Natural killer cell (primary cell): ENCODE results near the gene CUEDC1. TPM values are rescaled to one million over a fixed set of nuclear protein-coding genes. Genes with fewer than 3 reads are reported as not detected.

Experiments
- ATAC-seq, 3 donors: fragments of 150-1000 bp in 2 of 3; fragments of 200-7000 bp in 1 of 3; cut with Tn5 transposase; 1 replicate in 1 of 3; 2 replicates in 2 of 3; pipeline ENCODE4 v1.10.0; 2021; ENCODE audit warnings: mild to moderate bottlenecking in 2 of 3, moderate library complexity in 2 of 3
- DNase-seq, 2 donors: peaks; one replicate each; pipeline versions ENCODE4 v3.0.0 to v3.0.0-alpha.2; 2013 to 2021; ENCODE audit warnings: mixed read lengths in 1 of 2
- H3K27ac ChIP-seq: one replicate; pipeline ENCODE4 v1.5.1; 2013; ENCODE audit warnings: mild to moderate bottlenecking, low read length
- H3K27me3 ChIP-seq: one replicate; pipeline ENCODE4 v1.6.1; 2013; ENCODE audit warnings: low read length; ENCODE audit not compliant: control insufficient read depth, insufficient read depth
- H3K36me3 ChIP-seq: one replicate; pipeline ENCODE4 v1.6.1; 2013; ENCODE audit warnings: low read length; ENCODE audit not compliant: control insufficient read depth, insufficient read depth
- H3K4me1 ChIP-seq: one replicate; pipeline ENCODE4 v1.6.1; 2013; ENCODE audit warnings: low read length; ENCODE audit not compliant: control insufficient read depth, insufficient read depth
- H3K4me3 ChIP-seq: one replicate; pipeline ENCODE4 v1.5.1; 2013; ENCODE audit warnings: low read length
- H3K9me3 ChIP-seq: one replicate; pipeline ENCODE4 v1.6.1; 2013; ENCODE audit warnings: low read length; ENCODE audit not compliant: control insufficient read depth, insufficient read depth
- H3K27ac Mint-ChIP-seq, 2 donors: one replicate each; pipeline ENCODE4 v1.8.0; 2022; ENCODE audit warnings: mild to moderate bottlenecking in 2 of 2, mixed read lengths in 2 of 2, moderate library complexity in 1 of 2
- H3K27me3 Mint-ChIP-seq, 2 donors: one replicate each; pipeline ENCODE4 v1.8.0; 2022; ENCODE audit warnings: low read depth in 2 of 2, mixed read lengths in 2 of 2
- H3K36me3 Mint-ChIP-seq: one replicate; pipeline ENCODE4 v1.8.0; 2022; ENCODE audit warnings: mixed read lengths
- H3K4me1 Mint-ChIP-seq, 2 donors: one replicate each; pipeline ENCODE4 v1.8.0; 2022; ENCODE audit warnings: mixed read lengths in 2 of 2
- H3K4me3 Mint-ChIP-seq: one replicate; pipeline ENCODE4 v1.8.0; 2022; ENCODE audit warnings: mild to moderate bottlenecking, moderate library complexity, mixed read lengths
- H3K9me3 Mint-ChIP-seq, 2 donors: one replicate each; pipeline ENCODE4 v1.8.0; 2022; ENCODE audit warnings: mixed read lengths in 2 of 2
- WGBS: methylation state at CpG from one replicate; pipeline ENCODE4 v1.1.7; 2013; ENCODE audit warnings: missing lambda C conversion rate; ENCODE audit not compliant: insufficient coverage; 5-methylcytosine and 5-hydroxymethylcytosine counted together
- intact Hi-C: fragments of 100-400 bp; cut with micrococcal nuclease; formaldehyde crosslinking; loops from one replicate; pipeline ENCODE4 v1.14.2; 2022
- total RNA-seq, 4 donors: library from RNA; stranded (reverse); fragments of 120-200 nt in 1 of 4; gene quantifications; one replicate each; pipeline versions ENCODE4 v1.2.3 to v1.2.4, GENCODE V29; 2013 to 2022
- TF ChIP-seq, protein P1 (sequence below): fragments of 200-600 bp; IDR thresholded peaks from one replicate; pipeline ENCODE4 v1.8.0; 2022; ENCODE audit warnings: antibody characterized with exemption

CUEDC1 gene
- total RNA-seq, 3 donors from 2014 or later (not counting 1 experiment from before 2014, with no cell fraction given) = 1.5 to 3.7 (median 2.6) TPM

DNA sequence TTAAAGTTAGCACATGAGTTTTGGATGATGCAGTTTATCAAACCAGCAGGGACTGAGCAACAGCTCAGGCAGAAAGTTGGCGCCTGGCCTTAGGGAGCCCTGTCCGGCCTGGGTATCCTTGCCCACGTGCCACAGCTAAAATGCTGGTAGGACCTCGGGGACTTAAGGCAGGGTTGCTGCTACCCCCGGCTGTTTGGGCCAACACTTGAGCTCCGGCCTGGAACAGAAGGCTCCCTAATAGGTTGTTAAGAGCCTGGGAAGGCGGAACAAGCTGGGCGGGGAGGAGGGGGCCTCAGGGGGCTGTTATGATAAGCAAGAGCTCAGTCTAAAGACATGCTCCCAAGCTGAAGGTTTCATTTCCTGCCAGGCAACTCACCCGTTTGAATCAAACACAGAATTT lies 39.7 kb downstream of the CUEDC1 start:
- no peaks in the 10 kb centered on the region for H3K9me3 ChIP-seq
- TF ChIP-seq, protein P1, sequence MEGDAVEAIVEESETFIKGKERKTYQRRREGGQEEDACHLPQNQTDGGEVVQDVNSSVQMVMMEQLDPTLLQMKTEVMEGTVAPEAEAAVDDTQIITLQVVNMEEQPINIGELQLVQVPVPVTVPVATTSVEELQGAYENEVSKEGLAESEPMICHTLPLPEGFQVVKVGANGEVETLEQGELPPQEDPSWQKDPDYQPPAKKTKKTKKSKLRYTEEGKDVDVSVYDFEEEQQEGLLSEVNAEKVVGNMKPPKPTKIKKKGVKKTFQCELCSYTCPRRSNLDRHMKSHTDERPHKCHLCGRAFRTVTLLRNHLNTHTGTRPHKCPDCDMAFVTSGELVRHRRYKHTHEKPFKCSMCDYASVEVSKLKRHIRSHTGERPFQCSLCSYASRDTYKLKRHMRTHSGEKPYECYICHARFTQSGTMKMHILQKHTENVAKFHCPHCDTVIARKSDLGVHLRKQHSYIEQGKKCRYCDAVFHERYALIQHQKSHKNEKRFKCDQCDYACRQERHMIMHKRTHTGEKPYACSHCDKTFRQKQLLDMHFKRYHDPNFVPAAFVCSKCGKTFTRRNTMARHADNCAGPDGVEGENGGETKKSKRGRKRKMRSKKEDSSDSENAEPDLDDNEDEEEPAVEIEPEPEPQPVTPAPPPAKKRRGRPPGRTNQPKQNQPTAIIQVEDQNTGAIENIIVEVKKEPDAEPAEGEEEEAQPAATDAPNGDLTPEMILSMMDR = no peak
- Mint-ChIP-seq H3K27ac (no peak overlapping the region), H3K9me3 (no peaks in the 10 kb centered on the region), H3K27me3 (peaks cover 4 to 11% of the 10 kb centered on the region in 2 donors), H3K4me3 (no peak overlapping the region), H3K36me3 (no peaks in the 10 kb centered on the region), H3K4me1 (no peaks in the 10 kb centered on the region)
- 84% methylated on average over 9 of the region's 9 CpGs for WGBS
- ATAC-seq = no peak
- H3K27ac ChIP-seq = no peak overlapping the region
- no peaks in the 10 kb centered on the region for H3K4me1 ChIP-seq
- H3K36me3 ChIP-seq = no peaks in the 10 kb centered on the region
- no peak overlapping the region for H3K4me3 ChIP-seq
- no peak for DNase-seq
- intact Hi-C loops = no loop called here
- no peaks in the 10 kb centered on the region for H3K27me3 ChIP-seq

DNA sequence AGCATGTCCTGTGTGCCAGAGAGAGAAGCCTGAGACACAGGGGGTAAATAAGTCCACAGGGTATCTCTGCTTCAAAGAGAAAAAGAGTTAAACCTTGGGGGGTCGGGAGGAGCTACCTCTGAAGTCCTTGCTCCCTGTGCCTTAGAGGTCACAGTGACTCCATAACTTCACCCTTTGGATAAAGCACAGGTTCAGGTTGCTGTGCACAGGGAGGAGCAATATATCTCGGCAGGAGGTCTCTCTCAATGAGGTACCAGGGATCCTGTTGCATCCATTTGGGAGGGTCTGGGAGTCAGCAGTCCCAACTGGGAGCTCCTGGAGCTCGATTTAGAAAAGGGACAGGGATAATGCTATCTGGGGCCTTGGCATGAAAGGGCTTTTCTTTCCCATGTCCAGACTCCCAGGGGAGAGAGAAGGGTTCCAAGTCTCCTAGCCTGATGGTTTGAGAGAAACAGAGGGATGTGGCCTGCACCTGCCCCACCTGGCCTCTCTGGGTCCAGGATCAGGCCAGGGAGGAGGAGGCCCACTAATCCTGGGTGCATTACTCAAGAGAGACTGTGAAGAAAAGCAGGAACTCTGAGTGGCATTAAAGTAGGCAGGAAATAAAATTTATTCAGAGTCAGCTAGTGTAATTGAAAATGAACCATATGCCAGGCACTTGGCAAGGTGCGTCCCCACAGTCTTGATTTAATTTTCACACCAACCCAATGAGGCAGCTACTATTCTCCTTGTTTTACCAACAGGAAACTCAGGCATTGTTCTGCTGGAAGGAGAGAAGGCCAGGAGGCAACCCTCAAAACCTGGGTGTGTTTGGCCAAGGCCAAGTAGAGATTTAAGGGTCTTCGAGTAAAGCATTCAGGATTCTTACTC lies 40.7 kb downstream of the CUEDC1 start:
- TF ChIP-seq, protein P1 = no peak
- no peak overlapping the region for H3K4me3 Mint-ChIP-seq
- peaks cover 5 to 11% of the 10 kb centered on the region in 2 donors for H3K27me3 Mint-ChIP-seq
- H3K36me3 Mint-ChIP-seq = no peaks in the 10 kb centered on the region
- DNase-seq (no peak), ATAC-seq (no peak)
- 85% methylated on average over 5 of the region's 5 CpGs for WGBS
- intact Hi-C loops = no loop called here
- no peaks in the 10 kb centered on the region for H3K9me3 Mint-ChIP-seq
- H3K27ac Mint-ChIP-seq = no peak overlapping the region
- H3K36me3 ChIP-seq = no peaks in the 10 kb centered on the region
- H3K4me1 ChIP-seq = peaks cover 2% of the 10 kb centered on the region
- H3K9me3 ChIP-seq = no peaks in the 10 kb centered on the region
- no peaks in the 10 kb centered on the region for H3K27me3 ChIP-seq
- no peaks in the 10 kb centered on the region for H3K4me1 Mint-ChIP-seq
- no peak overlapping the region for H3K27ac ChIP-seq
- no peak overlapping the region for H3K4me3 ChIP-seq

DNA sequence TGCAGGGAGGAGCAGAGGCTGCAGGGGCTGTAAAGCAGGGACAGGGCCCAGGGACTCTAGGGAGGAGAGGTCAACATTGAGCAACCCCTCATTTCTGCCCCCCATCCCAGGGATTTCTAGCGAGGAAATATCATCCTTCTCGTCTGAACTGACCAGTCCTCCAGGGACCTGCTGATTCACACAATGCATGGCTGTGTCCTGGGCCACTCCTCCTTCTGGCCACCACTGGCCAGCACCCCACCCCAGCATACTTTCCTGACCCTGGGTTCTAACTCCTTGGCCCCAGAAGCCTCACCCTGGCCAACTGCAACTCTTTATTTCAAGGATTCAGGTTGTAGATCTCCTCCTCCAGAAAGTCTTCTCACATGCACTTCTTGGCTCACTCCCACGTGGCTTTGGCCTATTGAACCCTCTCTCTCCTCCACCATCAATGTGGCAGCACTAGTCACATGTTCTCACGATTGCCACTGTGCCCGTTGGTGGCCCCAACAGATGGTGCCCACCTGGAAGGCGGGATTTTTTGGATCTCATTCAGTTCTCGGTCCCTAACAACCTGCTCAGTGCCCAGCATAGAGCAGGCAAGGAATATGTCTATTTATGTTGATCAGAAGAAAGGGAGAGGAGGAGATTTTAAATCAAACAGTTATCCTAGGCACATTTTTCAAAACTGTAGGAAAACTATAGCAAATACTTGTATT lies 41.5 kb downstream of the CUEDC1 start:
- H3K27ac ChIP-seq = no peak overlapping the region
- H3K27me3 ChIP-seq = no peaks in the 10 kb centered on the region
- intact Hi-C loops = no loop called here
- Mint-ChIP-seq H3K9me3 (no peaks in the 10 kb centered on the region), H3K4me3 (no peak overlapping the region), H3K27me3 (peaks cover 7 to 11% of the 10 kb centered on the region in 2 donors), H3K36me3 (no peaks in the 10 kb centered on the region), H3K27ac (no peak overlapping the region), H3K4me1 (no peaks in the 10 kb centered on the region)
- H3K36me3 ChIP-seq = no peaks in the 10 kb centered on the region
- no peaks in the 10 kb centered on the region for H3K9me3 ChIP-seq
- H3K4me1 ChIP-seq = peaks cover 5% of the 10 kb centered on the region
- 86% methylated on average over 7 of the region's 7 CpGs for WGBS
- DNase-seq = no peak
- no peak overlapping the region for H3K4me3 ChIP-seq
- no peak for ATAC-seq
- TF ChIP-seq, protein P1 = no peak
